Suppressor macrophage treated with lipopolysaccharide for 1 hour (primary cell): Measurements from ENCODE around the gene TPD52L1.

Source experiments
- DNase-seq, 3 donors: peaks; one replicate each; pipeline ENCODE4 v3.0.0-alpha.2; 2020 to 2022

TPD52L1 gene

DNA sequence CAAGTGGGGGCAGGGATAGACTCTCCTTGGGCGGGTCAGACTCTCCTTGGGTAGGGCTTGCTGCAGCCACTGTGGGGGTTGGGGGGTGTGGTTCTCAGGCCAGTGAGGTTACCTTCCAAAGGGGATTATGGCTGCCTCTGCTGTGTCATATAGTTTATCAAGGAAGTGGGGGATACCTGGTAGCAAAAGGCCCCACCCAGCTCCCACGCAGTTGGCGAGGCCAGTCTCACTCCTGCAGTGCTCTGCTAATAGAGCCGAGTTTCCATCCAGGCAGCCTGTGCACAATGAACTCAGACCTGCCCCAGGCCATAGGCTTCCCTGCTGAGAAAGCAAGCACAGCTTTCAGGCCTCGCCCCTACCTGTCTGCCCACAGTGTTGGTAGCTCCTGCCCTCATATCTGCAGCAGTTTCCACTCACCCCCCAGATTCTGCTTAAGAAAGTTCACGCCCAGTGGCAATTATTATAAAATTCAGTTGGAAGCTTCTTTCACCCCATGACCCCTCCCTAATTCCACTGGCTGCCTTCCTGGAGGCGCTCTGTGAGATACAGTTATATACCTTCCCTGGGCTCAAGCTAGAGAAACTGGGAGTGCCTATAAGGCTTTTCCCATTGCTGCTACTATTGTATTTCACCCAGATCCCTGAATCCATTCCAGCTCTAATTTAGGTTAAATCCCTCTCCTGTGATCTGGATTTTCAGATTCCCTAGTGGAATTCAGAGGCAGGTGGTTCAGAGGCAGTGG lies 92.1 kb downstream of the TPD52L1 start:
- DNase-seq = no peak

DNA sequence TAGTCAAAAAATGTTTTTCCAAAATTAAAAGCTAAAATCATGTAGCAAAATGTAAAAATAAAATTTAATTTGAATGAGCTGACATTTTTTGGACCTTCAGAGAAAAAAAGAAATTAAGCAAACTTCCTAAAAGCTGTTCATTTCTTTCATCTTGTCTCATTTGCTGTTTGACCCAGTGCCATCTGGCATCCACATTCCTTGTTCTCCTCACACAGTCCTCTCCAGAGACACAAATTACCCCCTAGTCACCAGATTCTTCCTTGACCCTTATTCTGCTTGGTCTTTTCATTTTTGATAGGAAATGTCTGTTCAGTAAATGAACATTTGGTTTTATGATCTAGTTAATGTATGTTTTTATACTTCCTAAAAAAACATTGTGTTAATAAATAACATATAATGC lies 93.0 kb downstream of the TPD52L1 start:
- DNase-seq = no peak

- no peak for DNase-seq
These were observed 94.6 kb downstream of the TPD52L1 start for GRCh38 chr6:125248136-125248535.

DNA sequence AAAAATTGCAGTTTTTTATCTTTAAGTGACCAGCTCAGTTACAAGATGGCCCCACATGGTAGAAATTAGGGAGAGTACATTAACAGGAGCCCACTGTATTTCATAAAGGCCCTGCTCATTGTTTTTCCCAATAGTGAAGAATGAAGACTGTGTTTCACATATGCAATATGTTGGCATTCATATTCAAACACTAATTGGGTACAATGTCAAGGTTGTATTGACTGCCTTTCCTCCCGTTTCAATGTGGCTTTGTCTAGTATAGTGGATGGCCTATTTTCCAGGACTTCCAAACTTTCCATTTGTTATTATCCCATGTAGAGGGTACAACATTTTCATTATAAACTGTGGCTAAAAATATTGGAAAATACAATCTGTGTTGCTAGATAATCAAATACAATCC lies 96.9 kb downstream of the TPD52L1 start:
- no peak for DNase-seq

GRCh38 chr6:125251516-125252220 lies 98.1 kb downstream of the TPD52L1 start:
- DNase-seq = no peak

- DNase-seq = no peak
These were observed 99.3 kb downstream of the TPD52L1 start for GRCh38 chr6:125252891-125253290.

- DNase-seq = no peak
These were observed 100.3 kb downstream of the TPD52L1 start for GRCh38 chr6:125253881-125254280.

- no peak for DNase-seq
These were observed 100.7 kb downstream of the TPD52L1 start for GRCh38 chr6:125254321-125254720.

GRCh38 chr6:125255201-125255600 lies 101.6 kb downstream of the TPD52L1 start:
- DNase-seq = peak; percentile 1 to 66 (median 27)

- DNase-seq = no peak
These were observed 103.8 kb downstream of the TPD52L1 start for GRCh38 chr6:125257351-125257750.

DNA sequence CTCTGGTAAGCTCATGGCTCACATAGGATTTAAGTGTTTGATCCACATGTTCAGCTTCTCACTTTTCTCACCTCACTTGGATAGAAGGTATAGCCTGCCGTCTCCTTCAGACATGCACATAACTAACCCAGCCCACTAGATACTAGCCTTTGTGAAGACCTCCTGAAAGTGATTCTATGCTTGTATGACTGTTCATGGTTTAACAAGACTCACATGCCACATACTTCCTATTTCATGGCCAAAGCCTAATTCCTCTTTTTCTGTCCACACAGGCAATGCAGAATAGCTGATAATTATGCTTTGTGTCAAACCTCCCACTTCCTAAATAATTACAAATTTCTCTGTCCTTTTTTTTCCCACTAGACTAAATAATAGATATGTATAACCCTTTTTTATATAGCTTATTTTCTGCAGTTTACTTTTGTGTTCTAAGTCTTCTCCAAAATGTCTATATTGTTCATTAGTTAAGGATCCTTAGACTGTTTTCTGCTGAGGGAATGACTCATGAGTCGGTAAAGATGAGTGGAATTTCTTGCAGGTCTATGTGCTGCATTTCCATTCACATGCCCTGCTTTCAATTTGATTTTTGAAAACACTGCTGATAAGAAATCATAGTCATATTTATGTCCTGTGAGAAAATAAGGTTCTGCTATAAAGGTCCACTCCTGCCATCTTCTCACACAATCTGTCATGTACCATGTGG lies 105.2 kb downstream of the TPD52L1 start:
- peak; percentile 57 to 82 (median 81) for DNase-seq

GRCh38 chr6:125259354-125259736 lies 105.8 kb downstream of the TPD52L1 start:
- DNase-seq = peak; percentile 13 to 54 (median 35)

GRCh38 chr6:125262016-125263013 lies 108.7 kb downstream of the TPD52L1 start:
- DNase-seq = peak; percentile 54 to 65 (median 55)

GRCh38 chr6:125264476-125264875 lies 110.9 kb downstream of the TPD52L1 start:
- no peak for DNase-seq

DNA sequence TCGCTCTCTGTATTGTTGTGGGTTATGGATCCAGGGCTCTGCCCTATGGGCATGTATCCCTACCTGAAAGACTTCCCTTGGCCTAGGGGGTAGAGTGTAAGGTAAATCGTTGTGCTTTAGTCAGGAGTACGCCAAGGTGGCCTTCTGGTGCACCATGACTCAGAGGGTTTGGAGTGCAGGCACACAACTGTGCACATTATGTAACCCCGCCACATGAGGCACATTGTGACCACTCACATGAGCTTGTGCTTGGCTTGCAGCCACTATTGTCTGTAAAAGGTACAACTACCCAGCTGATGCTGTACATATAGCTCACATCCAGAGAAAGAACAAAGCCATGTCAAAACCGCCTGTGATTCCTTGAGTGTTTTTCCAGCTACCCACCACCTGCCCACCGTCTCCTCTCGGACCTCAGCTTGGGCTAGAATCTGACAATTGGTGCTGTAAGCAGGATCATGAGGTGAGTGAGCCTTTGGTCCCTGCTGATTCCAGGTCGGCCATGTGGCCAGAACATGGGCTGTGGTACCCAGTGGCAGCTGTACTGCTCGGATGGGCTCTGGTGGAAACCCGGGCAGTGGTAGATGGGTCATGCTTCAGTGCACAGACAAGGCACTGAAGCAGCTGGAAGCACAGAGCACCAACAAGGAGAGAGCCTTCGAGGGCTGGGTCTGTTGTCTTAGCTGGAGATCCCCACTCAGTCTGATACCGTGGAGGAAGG lies 114.4 kb downstream of the TPD52L1 start:
- no peak for DNase-seq

- no peak for DNase-seq
These were observed 115.2 kb downstream of the TPD52L1 start for GRCh38 chr6:125268765-125269164.

- DNase-seq = no peak
These were observed 115.9 kb downstream of the TPD52L1 start for GRCh38 chr6:125269328-125269985.

DNA sequence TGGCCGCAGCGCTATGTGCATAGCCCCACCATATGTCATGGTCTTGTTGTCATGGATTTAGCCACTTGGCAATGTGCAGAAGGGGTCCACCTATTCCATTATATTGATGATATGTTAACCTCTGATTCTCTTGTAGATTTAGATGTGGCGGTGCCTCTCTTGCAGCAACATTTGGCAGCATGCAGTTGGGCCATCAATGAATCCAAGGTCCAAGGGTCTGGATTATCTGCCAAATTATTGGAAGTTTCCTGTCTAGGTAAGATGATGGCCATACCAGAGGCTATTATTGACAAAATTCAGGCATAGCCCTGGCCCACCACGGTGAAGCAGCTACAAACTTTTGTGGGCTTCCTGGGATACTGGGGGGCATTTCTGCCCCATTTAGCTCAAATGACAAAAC lies 116.8 kb downstream of the TPD52L1 start:
- DNase-seq = no peak

DNA sequence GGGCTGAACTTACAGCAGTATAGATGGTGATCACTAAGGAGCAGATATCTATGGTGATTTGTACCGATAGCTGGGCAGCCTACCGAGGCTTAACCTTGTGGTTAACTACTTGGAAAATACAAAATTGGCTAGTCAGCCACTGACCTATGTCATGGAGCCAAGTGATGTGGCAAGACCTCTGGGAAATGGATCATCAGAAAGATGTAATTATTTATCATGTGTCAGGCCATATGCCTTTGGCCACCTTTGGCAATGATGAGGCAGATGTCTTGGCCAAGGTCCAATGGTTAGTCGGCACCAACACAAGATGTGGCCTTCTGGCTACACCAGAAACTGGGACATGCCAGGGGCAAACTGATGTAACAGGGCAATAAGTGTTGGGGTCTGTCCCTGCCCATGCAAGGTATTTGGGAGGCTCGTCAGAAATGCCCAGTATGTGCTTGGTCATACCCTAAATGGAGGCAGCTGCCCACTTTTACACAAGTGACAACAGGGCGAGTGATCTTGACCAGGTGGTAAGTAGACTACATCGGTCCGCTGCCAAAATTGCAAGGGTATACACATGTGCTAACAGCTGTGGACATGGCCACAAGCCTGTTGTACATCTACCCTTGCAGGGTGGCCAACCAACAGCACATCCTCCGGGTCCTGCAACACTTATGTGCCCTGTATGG lies 118.0 kb downstream of the TPD52L1 start:
- DNase-seq = no peak

DNA sequence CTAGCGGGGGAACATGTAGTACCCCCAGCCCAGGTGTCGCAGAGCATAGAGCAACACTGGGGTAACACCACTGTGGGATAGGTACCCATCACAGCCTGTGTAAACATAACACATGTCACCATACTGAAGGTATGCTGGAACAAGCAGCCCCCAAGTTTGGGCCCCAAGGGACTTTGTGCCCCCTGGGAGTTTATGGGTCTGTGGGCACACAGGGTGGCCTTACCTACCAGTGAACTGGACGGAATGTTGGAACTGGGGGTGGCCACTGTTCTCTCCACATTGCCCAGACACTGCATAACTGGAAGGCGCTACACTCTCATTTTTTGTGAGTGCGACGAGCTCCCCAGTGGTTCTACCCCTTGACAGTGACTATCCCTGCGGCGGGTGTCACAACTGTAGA lies 119.7 kb downstream of the TPD52L1 start:
- no peak for DNase-seq

GRCh38 chr6:125273965-125274364 lies 120.4 kb downstream of the TPD52L1 start:
- DNase-seq = no peak
